Spleen (tissue), 11 donors: ENCODE results near the gene SAMD9L. TPM values are rescaled to one million over a fixed set of nuclear protein-coding genes. Genes with fewer than 3 reads are reported as not detected.

Experiments
- DNase-seq: peaks from one replicate; pipeline ENCODE4 v3.0.0-alpha.2; 2020
- H3K27ac ChIP-seq, 8 donors: fragments of 200-600 bp; sonication (generic) in 7 of 8; 1 replicate in 4 of 8; 2 replicates in 4 of 8; pipeline versions ENCODE4 v1.5.0 to v1.8.0; 2016 to 2021; ENCODE audit warnings: inconsistent platforms in 4 of 8, mild to moderate bottlenecking in 4 of 8, moderate library complexity in 1 of 8
- H3K27me3 ChIP-seq, 7 donors: fragments of 200-600 bp; sonication (generic) in 6 of 7; replicated peaks in 1 of 7; 1 replicate in 4 of 7; 2 replicates in 3 of 7; pipeline versions ENCODE4 v1.5.0 to v1.8.0; 2016 to 2021; ENCODE audit warnings: inconsistent platforms in 3 of 7, mild to moderate bottlenecking in 1 of 7
- H3K36me3 ChIP-seq, 6 donors: fragments of 200-600 bp; sonication (generic) in 5 of 6; 1 replicate in 4 of 6; 2 replicates in 2 of 6; pipeline versions ENCODE4 v1.5.0 to v1.8.0; 2016 to 2021; ENCODE audit warnings: inconsistent platforms in 2 of 6
- H3K4me1 ChIP-seq, 6 donors: fragments of 200-600 bp; sonication (generic) in 5 of 6; 1 replicate in 3 of 6; 2 replicates in 3 of 6; pipeline versions ENCODE4 v1.5.0 to v1.8.0; 2016 to 2021; ENCODE audit warnings: inconsistent platforms in 3 of 6
- H3K4me3 ChIP-seq, 8 donors: fragments of 200-600 bp; sonication (generic) in 7 of 8; 1 replicate in 4 of 8; 2 replicates in 4 of 8; pipeline versions ENCODE4 v1.5.0 to v1.8.0; 2016 to 2021; ENCODE audit warnings: inconsistent platforms in 4 of 8, mild to moderate bottlenecking in 4 of 8, moderate library complexity in 2 of 8
- H3K9me3 ChIP-seq, 8 donors: fragments of 200-600 bp; sonication (generic) in 7 of 8; 1 replicate in 4 of 8; 2 replicates in 4 of 8; pipeline versions ENCODE4 v1.5.0 to v1.8.0; 2016 to 2021; ENCODE audit warnings: inconsistent platforms in 4 of 8
- CTCF ChIP-seq, 11 experiments: fragments of 200-600 bp in 7 of 11; fragments of 450-650 bp in 4 of 11; sonication (generic) in 4 of 11; IDR thresholded peaks in 8 of 11; conservative IDR thresholded peaks in 3 of 11; 1 replicate in 7 of 11; 2 replicates in 4 of 11; pipeline versions ENCODE4 v1.4.0 to v1.8.0; 2016 to 2021; ENCODE audit warnings: antibody characterized with exemption in 11 of 11, inconsistent platforms in 4 of 11, mild to moderate bottlenecking in 1 of 11
- POLR2A ChIP-seq, 3 donors: fragments of 450-650 bp; IDR thresholded peaks; one replicate each; pipeline ENCODE4 v1.5.1; 2017; ENCODE audit warnings: antibody characterized with exemption in 3 of 3, mild to moderate bottlenecking in 1 of 3
- POLR2AphosphoS5 ChIP-seq, 3 donors: sonication (generic); formaldehyde crosslinking; IDR thresholded peaks; one replicate each; pipeline ENCODE4 v1.5.1; 2017; ENCODE audit warnings: antibody characterized with exemption in 3 of 3
- WGBS, 5 donors: extraction: QIAGEN DNeasy Blood & Tissue Kit in 3 of 5; methylation state at CpG; one replicate each; pipeline versions ENCODE4 v1.1.5 to v1.1.7; 2013 to 2018; 5-methylcytosine and 5-hydroxymethylcytosine counted together
- intact Hi-C: fragments of 100-400 bp; cut with DNase I; formaldehyde crosslinking; loops from one replicate; pipeline ENCODE4 v1.15.0; 2023; ENCODE audit warnings: low total_unique reads
- polyA plus RNA-seq, 3 donors: library from polyadenylated mRNA; stranded (reverse); fragments of 200-250 nt; gene quantifications; one replicate each; pipeline ENCODE4 v1.2.1, GENCODE V29; 2013
- total RNA-seq, 7 donors: library from RNA; depleted of rRNA in 3 of 7; stranded (reverse); fragments of >200 nt in 3 of 7; fragmentation: NEBNext Ultra II Directional in 4 of 7; extraction: Animal tissue kit (Norgen Biotek cat#: 25700) in 4 of 7; gene quantifications; one replicate each; pipeline versions ENCODE4 v1.1.0 to v1.2.1, GENCODE V29; 2016 to 2021
- donor health status: healthy with polysubstance abuse.
- donor health status: DM: no; HTN: no; CAD: no; lungs with moderate emphysema.
- donor health status: DM: no; HTN: no; CAD: no.
- donor health status: Bipolar disorder and iron deficiency.
- donor health status: healthy.
- donor health status: DM: no; HTN: no; CAD: no.
- donor health status: DM: yes; HTN: yes; CAD: no.

Gene SAMD9L
- total and polyA plus RNA-seq, 10 donors: 8.5 to 61.3 (median 44.2) TPM

GRCh38 chr7:93120592-93121549, 27.3 kb downstream of the SAMD9L start:
- Histone ChIP-seq H3K27me3 (no peaks in the 10 kb centered on the region), H3K36me3 (peaks cover 0 to 2% (median 0%) of the 10 kb centered on the region in 6 donors), H3K4me1 (peaks cover 8 to 29% (median 23%) of the 10 kb centered on the region in 6 donors), H3K4me3 (no peak overlapping the region), H3K9me3 (peaks cover 0 to 49% (median 31%) of the 10 kb centered on the region in 8 donors), H3K27ac (no peak overlapping the region)
- intact Hi-C loops: no loop called here
- WGBS, 5 donors: 84 to 93% (median 92%) methylated on average over 12 of the region's 12 CpGs
- TF ChIP-seq CTCF (IDR thresholded peaks at IDR 0.05 in 8 of 11, conservative IDR thresholded peaks at IDR 0.05 in 3 of 11) (no peak), POLR2AphosphoS5 (IDR thresholded peaks at IDR 0.05) (no peak), POLR2A (IDR thresholded peaks at IDR 0.05) (no peak)
- no peak for DNase-seq

GRCh38 chr7:93119191-93119905, 28.8 kb downstream of the SAMD9L start:
- Histone ChIP-seq H3K4me1 (peaks cover 10 to 43% (median 35%) of the 10 kb centered on the region in 6 donors), H3K27ac (peak overlapping the region in 2 of 8 donors; percentile 84 to 88), H3K4me3 (no peak overlapping the region), H3K36me3 (peaks cover 0 to 17% (median 0%) of the 10 kb centered on the region in 6 donors), H3K27me3 (no peaks in the 10 kb centered on the region), H3K9me3 (peaks cover 0 to 38% (median 19%) of the 10 kb centered on the region in 8 donors)
- WGBS, 5 donors: 92 to 100% (median 98%) methylated on average over 3 to 4 of the region's 4 CpGs
- no peak for TF ChIP-seq POLR2A (IDR thresholded peaks at IDR 0.05)
- no peak for TF ChIP-seq CTCF (IDR thresholded peaks at IDR 0.05 in 8 of 11, conservative IDR thresholded peaks at IDR 0.05 in 3 of 11)
- TF ChIP-seq POLR2AphosphoS5 (IDR thresholded peaks at IDR 0.05): no peak
- intact Hi-C loops: no loop called here
- no peak for DNase-seq

GRCh38 chr7:93117852-93118530, 30.2 kb downstream of the SAMD9L start, which contains the start of gene SAMD9:
Gene SAMD9 (minus strand): TSS chr7:93117979. CDS start chr7:93106097, 11,882 bp downstream.
- Histone ChIP-seq H3K27me3 (no peaks in the 10 kb centered on the region), H3K4me1 (peaks cover 10 to 43% (median 35%) of the 10 kb centered on the region in 6 donors), H3K36me3 (peaks cover 0 to 29% (median 6%) of the 10 kb centered on the region in 6 donors), H3K27ac (peak within 1 kb of the TSS; percentile 74 to 88 (median 84)), H3K9me3 (peaks cover 0 to 37% (median 18%) of the 10 kb centered on the region in 8 donors), H3K4me3 (peak within 1 kb of the TSS; percentile 39 to 69 (median 51))
- 0 to 2% (median 1%) methylated on average over 4 of the region's 4 CpGs for WGBS, 5 donors
- TF ChIP-seq CTCF (IDR thresholded peaks at IDR 0.05 in 8 of 11, conservative IDR thresholded peaks at IDR 0.05 in 3 of 11) (no peak), POLR2AphosphoS5 (IDR thresholded peaks at IDR 0.05) (peak in 1 of 3 donors; percentile 60), POLR2A (IDR thresholded peaks at IDR 0.05) (peak in 1 of 3 donors; percentile 62)
- no peak for DNase-seq
- intact Hi-C loops: no loop called here
